Measurements from ENCODE around the gene SLC44A1. TPM values are rescaled to one million over a fixed set of nuclear protein-coding genes. Genes with fewer than 3 reads are reported as not detected.

The SLC44A1 gene
- total RNA-seq, 4 donors from 2014 or later: 45.3 to 74.9 (median 67.7) TPM

DNA sequence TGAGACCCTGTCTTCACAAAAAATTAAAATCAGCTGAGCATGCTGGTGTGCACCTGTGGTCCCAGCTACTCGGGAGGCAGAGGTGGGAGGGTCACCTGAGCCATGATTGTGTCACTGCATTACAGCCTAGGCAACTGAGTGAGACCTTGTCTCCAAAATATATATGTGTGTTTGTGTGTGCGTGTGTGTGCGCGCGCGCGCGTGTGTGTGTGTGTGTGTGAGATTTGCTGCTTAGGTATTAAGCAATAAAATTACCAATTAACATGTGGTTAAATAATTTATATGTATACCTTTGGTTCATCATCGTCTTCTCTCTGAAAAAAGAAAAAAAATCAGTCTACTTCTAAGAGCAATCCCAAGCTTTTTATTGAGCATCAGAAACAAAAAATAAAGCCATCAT, 117.4 kb downstream of the SLC44A1 start:
- no peaks in the 10 kb centered on the region for H3K4me1 ChIP-seq
- WGBS, 2 donors: 97% methylated on average over 9 of the region's 9 CpGs
- TF ChIP-seq CTCF (IDR thresholded peaks at IDR 0.05): no peak
- no peak for TF ChIP-seq POLR2A (IDR thresholded peaks at IDR 0.05)
- TF ChIP-seq EP300 (IDR thresholded peaks at IDR 0.05): no peak
- no peaks in the 10 kb centered on the region for H3K9me3 ChIP-seq
- no peak for DNase-seq (ENCODE audit: low spot score in 2 of 2)
- peaks cover 0 to 47% (median 0%) of the 10 kb centered on the region in 3 donors for H3K36me3 ChIP-seq
- H3K27me3 ChIP-seq: no peaks in the 10 kb centered on the region
- H3K27ac ChIP-seq: no peak overlapping the region
- H3K4me3 ChIP-seq: no peak overlapping the region

GRCh38 chr9:105362470-105362869, 118.0 kb downstream of the SLC44A1 start:
- H3K27ac ChIP-seq: no peak overlapping the region
- no peaks in the 10 kb centered on the region for H3K9me3 ChIP-seq
- peaks cover 0 to 49% (median 0%) of the 10 kb centered on the region in 3 donors for H3K36me3 ChIP-seq
- no peaks in the 10 kb centered on the region for H3K27me3 ChIP-seq
- WGBS, 2 donors: 89 to 91% methylated on average over 4 of the region's 4 CpGs
- TF ChIP-seq EP300 (IDR thresholded peaks at IDR 0.05) (no peak), POLR2A (IDR thresholded peaks at IDR 0.05) (no peak), CTCF (IDR thresholded peaks at IDR 0.05) (no peak)
- no peak for DNase-seq (ENCODE audit: low spot score in 2 of 2)
- no peaks in the 10 kb centered on the region for H3K4me1 ChIP-seq
- H3K4me3 ChIP-seq: no peak overlapping the region

- no peak overlapping the region for H3K4me3 ChIP-seq
- no peak for TF ChIP-seq CTCF (IDR thresholded peaks at IDR 0.05)
- no peak for TF ChIP-seq POLR2A (IDR thresholded peaks at IDR 0.05)
- no peak for TF ChIP-seq EP300 (IDR thresholded peaks at IDR 0.05)
Measured at GRCh38 chr9:105363837-105364236, 119.4 kb downstream of the SLC44A1 start.

DNA sequence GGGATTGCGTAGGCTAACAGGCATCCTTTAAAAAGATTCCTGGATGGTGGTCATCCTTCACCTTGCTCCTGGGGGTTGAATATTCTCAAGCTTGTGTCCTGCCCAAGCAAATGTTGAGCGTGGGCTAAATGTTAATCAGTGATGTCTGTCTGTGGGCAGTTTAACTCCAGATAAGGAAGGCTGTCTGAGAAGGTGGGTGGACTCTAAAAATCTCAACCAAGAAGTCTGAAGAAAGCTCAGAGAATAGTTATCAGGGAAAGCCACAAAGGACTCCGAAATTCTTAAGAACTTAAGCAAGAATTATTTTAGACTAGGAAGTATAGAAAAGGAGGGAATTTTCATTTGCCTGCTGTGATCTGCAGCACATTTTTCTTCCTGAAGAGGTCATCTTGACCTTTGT, 125.5 kb downstream of the SLC44A1 start:
- TF ChIP-seq POLR2A (IDR thresholded peaks at IDR 0.05) (no peak), CTCF (IDR thresholded peaks at IDR 0.05) (no peak), EP300 (IDR thresholded peaks at IDR 0.05) (no peak)
- H3K4me3 ChIP-seq: no peak overlapping the region
- no peak for DNase-seq (ENCODE audit: low spot score in 2 of 2)
- H3K9me3 ChIP-seq: no peaks in the 10 kb centered on the region
- no peaks in the 10 kb centered on the region for H3K27me3 ChIP-seq
- peaks cover 0 to 36% (median 0%) of the 10 kb centered on the region in 3 donors for H3K36me3 ChIP-seq
- no peak overlapping the region for H3K27ac ChIP-seq
- no peaks in the 10 kb centered on the region for H3K4me1 ChIP-seq
- WGBS, 2 donors: 87 to 89% methylated on average over 3 of the region's 3 CpGs

More at GRCh38 chr9:105363837-105364236, 119.4 kb downstream of the SLC44A1 start:
- WGBS, 2 donors: 97 to 100% methylated on average over 2 of the region's 2 CpGs
- H3K27ac ChIP-seq: no peak overlapping the region
- no peaks in the 10 kb centered on the region for H3K27me3 ChIP-seq
- no peaks in the 10 kb centered on the region for H3K9me3 ChIP-seq
- H3K4me1 ChIP-seq: no peaks in the 10 kb centered on the region
- DNase-seq (ENCODE audit: low spot score in 2 of 2): no peak
- peaks cover 0 to 53% (median 0%) of the 10 kb centered on the region in 3 donors for H3K36me3 ChIP-seq

GRCh38 chr9:105373723-105374122, 129.3 kb downstream of the SLC44A1 start:
- TF ChIP-seq POLR2A (IDR thresholded peaks at IDR 0.05): no peak
- TF ChIP-seq EP300 (IDR thresholded peaks at IDR 0.05): no peak
- no peak for TF ChIP-seq CTCF (IDR thresholded peaks at IDR 0.05)
- WGBS, 2 donors: 93 to 100% methylated on average over 1 of the region's 1 CpG
- Histone ChIP-seq H3K4me1 (no peaks in the 10 kb centered on the region), H3K36me3 (peaks cover 0 to 36% (median 0%) of the 10 kb centered on the region in 3 donors), H3K9me3 (no peaks in the 10 kb centered on the region), H3K27ac (no peak overlapping the region), H3K27me3 (no peaks in the 10 kb centered on the region), H3K4me3 (no peak overlapping the region)
- no peak for DNase-seq (ENCODE audit: low spot score in 2 of 2)

All from tibial nerve (tissue), 4 donors.